Measurements from ENCODE around the gene MPHOSPH9. TPM values are rescaled to one million over a fixed set of nuclear protein-coding genes. Genes with fewer than 3 reads are reported as not detected.

The MPHOSPH9 gene
- total RNA-seq, 2 experiments from 2014 or later, result 88.3 to 136 TPM

DNA sequence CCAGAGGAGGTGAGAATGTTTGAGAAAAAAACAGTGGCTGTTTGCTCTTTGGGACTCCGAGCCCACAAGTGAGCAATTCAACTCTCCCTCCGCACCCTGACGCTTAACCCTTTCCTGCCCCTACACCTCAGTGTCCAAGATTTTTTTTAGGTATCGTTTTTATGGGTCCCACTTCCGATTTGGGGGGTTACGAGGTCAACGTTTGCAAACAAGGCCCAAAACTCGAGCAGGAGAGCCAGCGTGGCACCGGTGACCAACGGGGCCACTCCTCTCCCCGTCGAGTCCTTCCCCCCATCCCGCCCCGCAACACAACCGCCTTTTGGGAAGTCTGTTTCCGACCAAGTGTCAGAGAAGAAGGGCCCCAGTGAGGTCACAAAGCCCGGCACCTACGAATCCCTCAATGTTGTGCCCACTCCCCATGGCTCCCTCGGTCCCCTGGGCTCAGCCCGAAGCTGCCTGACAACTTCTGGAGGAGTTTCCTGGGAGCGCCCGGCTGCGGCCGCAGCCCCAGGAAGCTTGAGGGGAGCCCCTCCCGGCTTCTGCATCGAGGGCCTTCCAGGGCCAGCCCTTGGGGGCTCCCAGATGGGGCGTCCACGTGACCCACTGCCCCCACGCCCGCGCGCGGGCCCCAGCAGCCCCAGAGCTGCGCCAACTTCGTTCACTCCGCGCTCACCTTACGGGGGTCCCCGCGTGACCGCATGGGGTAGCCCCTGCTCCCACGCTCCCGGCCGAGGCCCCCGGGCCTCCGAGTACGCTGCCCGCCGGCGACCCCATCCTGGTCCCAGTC is 37.5 kb upstream of the MPHOSPH9 start:
- peak overlapping the region; percentile 45; the same call in 1 of the 2 replicates for H2AFZ ChIP-seq (ENCODE audit: low read length)
- intact Hi-C loops (cut with micrococcal nuclease; ENCODE audit: unreplicated experiment), result loop anchor here (2.0 kb wide), 1 partner anchor 198 kb away; no protein-coding TSS in a partner anchor
- ChIA-PET CTCF (ENCODE audit: unreplicated experiment) (interaction anchor here (0.6 kb wide), 2 partner anchors 95 to 389 kb away, joined by 3 read pairs; no protein-coding TSS in a partner anchor), POLR2A (interaction anchor here (1.0 to 1.5 kb wide), 3 partner anchors 8 to 328 kb away, joined by 3 to 7 read pairs (median 5); partner anchors contain the start of gene MTRFR)
- no peaks in the 10 kb centered on the region for H3K9me2 ChIP-seq (ENCODE audit: insufficient read depth, low read length)
- H4K20me1 ChIP-seq (ENCODE audit: insufficient read depth, low read length), result no peaks in the 10 kb centered on the region
- H3K36me3 ChIP-seq (ENCODE audit: insufficient read depth, low read length), result peaks cover 1% of the 10 kb centered on the region; the same call in 1 of the 2 replicates
- H3K79me2 ChIP-seq (ENCODE audit: insufficient read depth, low read depth, low read length), result peaks cover 11% of the 10 kb centered on the region; the same call in 1 of the 2 replicates
- peak overlapping the region; percentile 80 for H3K4me2 ChIP-seq (ENCODE audit: low read length)
- no TSS peak for BruUV-seq (replicated peaks)
- TF ChIP-seq EZH2phosphoT487 (IDR thresholded peaks at IDR 0.05; ENCODE audit: borderline replicate concordance, low read depth, low read length), result no peak
- TF ChIP-seq, protein P1, sequence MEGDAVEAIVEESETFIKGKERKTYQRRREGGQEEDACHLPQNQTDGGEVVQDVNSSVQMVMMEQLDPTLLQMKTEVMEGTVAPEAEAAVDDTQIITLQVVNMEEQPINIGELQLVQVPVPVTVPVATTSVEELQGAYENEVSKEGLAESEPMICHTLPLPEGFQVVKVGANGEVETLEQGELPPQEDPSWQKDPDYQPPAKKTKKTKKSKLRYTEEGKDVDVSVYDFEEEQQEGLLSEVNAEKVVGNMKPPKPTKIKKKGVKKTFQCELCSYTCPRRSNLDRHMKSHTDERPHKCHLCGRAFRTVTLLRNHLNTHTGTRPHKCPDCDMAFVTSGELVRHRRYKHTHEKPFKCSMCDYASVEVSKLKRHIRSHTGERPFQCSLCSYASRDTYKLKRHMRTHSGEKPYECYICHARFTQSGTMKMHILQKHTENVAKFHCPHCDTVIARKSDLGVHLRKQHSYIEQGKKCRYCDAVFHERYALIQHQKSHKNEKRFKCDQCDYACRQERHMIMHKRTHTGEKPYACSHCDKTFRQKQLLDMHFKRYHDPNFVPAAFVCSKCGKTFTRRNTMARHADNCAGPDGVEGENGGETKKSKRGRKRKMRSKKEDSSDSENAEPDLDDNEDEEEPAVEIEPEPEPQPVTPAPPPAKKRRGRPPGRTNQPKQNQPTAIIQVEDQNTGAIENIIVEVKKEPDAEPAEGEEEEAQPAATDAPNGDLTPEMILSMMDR (conservative IDR thresholded peaks at IDR 0.05; ENCODE audit: low read length), result no peak
- peak overlapping the region; percentile 27 for H3K27ac ChIP-seq (ENCODE audit: low read depth, low read length, poor library complexity, severe bottlenecking)
- peak; percentile 37 for DNase-seq (ENCODE audit: low spot score)
- no peaks in the 10 kb centered on the region for H3K9me3 ChIP-seq (ENCODE audit: low read length)
- H3K4me1 ChIP-seq (ENCODE audit: insufficient read depth, low read length, poor library complexity, severe bottlenecking), result peaks cover 21% of the 10 kb centered on the region
- peak overlapping the region; percentile 77 for H3K4me3 ChIP-seq (ENCODE audit: low read depth, low read length, poor library complexity, severe bottlenecking)

DNA sequence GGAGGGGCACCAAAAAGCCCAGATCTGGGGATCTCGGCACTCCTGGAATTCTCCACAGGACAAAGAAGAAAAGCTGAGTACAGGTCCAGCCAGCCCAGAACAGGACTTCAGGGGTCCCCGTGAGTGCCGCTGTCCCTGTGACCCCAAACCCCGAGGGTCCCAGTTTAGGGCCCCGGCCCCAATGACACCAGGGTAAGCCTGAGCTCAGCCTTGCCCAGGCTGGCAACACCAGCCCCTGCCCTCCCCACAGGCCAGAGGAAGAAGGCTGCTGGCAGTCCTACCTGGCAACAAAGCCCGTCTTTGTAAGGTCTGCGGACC is 36.9 kb upstream of the MPHOSPH9 start:
- no peak for DNase-seq (ENCODE audit: low spot score)
- H3K4me2 ChIP-seq (ENCODE audit: low read length), result peak overlapping the region; percentile 80
- intact Hi-C loops (cut with micrococcal nuclease; ENCODE audit: unreplicated experiment), result loop anchor here (2.0 kb wide), 1 partner anchor 199 kb away; no protein-coding TSS in a partner anchor
- ChIA-PET POLR2A (interaction anchor here (1.0 to 1.5 kb wide), 3 partner anchors 9 to 328 kb away, joined by 3 to 7 read pairs (median 5); partner anchors contain the start of gene MTRFR), CTCF (ENCODE audit: unreplicated experiment) (interaction anchor here (0.5 to 0.6 kb wide), 2 partner anchors 232 to 389 kb away, joined by 3 read pairs; no protein-coding TSS in a partner anchor)
- no peaks in the 10 kb centered on the region for H4K20me1 ChIP-seq (ENCODE audit: insufficient read depth, low read length)
- no peaks in the 10 kb centered on the region for H3K9me3 ChIP-seq (ENCODE audit: low read length)
- H3K4me1 ChIP-seq (ENCODE audit: insufficient read depth, low read length, poor library complexity, severe bottlenecking), result peaks cover 21% of the 10 kb centered on the region
- peaks cover 7% of the 10 kb centered on the region; the same call in 1 of the 2 replicates for H3K36me3 ChIP-seq (ENCODE audit: insufficient read depth, low read length)
- no peak for TF ChIP-seq EZH2phosphoT487 (IDR thresholded peaks at IDR 0.05; ENCODE audit: borderline replicate concordance, low read depth, low read length)
- TF ChIP-seq, protein P1 (conservative IDR thresholded peaks at IDR 0.05; ENCODE audit: low read length), result no peak
- H3K79me2 ChIP-seq (ENCODE audit: insufficient read depth, low read depth, low read length), result peaks cover 11% of the 10 kb centered on the region; the same call in 1 of the 2 replicates
- H2AFZ ChIP-seq (ENCODE audit: low read length), result peak overlapping the region; percentile 34; the same call in 1 of the 2 replicates
- BruUV-seq (replicated peaks), result no TSS peak
- peak overlapping the region; percentile 27 for H3K27ac ChIP-seq (ENCODE audit: low read depth, low read length, poor library complexity, severe bottlenecking)
- peak overlapping the region; percentile 77 for H3K4me3 ChIP-seq (ENCODE audit: low read depth, low read length, poor library complexity, severe bottlenecking)
- H3K9me2 ChIP-seq (ENCODE audit: insufficient read depth, low read length), result no peaks in the 10 kb centered on the region
